Measurements from ENCODE around the gene PRELID3B.

PRELID3B gene

DNA sequence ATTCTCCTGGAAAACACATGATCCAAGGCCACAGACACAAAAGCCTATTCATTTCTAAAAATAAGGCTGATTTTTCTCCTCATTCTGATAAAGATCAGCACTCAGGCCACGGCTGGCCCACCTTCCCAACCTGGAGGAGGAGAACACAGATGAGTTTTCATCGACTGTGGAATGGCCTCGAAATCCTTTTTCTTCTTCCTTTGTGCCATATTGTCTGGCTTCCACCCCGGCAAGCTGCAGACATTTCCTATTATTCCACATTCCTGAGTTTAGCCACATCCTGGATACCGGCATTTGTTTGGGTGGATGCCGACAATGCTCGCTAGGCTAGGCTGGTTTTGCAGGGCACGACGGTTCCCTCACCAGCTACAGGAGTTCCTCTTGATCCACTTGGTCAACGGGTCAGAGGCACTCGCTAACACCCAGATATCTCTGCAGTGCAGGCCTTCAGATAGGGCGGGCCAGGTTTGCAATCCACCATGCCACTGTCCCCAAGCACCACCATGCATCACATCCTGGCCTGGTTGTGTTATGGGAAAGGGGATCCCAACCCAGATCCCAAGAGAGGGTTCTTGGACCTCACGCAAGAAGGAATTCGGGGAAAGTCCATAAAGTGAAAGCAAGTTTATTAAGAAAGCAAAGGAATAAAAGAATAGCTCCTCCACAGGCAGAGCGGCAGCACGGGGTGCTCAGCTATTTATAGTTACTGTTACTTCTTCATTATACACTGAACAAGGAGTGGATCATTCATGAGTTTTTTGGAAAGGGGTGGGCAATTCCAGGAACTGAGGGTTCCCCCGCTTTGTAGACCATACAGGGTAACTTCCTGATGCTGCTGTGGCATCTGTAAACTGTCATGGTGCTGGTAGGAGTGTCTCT, 31.4 kb downstream of the PRELID3B start:
- TF ChIP-seq, protein P1, sequence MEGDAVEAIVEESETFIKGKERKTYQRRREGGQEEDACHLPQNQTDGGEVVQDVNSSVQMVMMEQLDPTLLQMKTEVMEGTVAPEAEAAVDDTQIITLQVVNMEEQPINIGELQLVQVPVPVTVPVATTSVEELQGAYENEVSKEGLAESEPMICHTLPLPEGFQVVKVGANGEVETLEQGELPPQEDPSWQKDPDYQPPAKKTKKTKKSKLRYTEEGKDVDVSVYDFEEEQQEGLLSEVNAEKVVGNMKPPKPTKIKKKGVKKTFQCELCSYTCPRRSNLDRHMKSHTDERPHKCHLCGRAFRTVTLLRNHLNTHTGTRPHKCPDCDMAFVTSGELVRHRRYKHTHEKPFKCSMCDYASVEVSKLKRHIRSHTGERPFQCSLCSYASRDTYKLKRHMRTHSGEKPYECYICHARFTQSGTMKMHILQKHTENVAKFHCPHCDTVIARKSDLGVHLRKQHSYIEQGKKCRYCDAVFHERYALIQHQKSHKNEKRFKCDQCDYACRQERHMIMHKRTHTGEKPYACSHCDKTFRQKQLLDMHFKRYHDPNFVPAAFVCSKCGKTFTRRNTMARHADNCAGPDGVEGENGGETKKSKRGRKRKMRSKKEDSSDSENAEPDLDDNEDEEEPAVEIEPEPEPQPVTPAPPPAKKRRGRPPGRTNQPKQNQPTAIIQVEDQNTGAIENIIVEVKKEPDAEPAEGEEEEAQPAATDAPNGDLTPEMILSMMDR (IDR thresholded peaks at IDR 0.05), result no peak

DNA sequence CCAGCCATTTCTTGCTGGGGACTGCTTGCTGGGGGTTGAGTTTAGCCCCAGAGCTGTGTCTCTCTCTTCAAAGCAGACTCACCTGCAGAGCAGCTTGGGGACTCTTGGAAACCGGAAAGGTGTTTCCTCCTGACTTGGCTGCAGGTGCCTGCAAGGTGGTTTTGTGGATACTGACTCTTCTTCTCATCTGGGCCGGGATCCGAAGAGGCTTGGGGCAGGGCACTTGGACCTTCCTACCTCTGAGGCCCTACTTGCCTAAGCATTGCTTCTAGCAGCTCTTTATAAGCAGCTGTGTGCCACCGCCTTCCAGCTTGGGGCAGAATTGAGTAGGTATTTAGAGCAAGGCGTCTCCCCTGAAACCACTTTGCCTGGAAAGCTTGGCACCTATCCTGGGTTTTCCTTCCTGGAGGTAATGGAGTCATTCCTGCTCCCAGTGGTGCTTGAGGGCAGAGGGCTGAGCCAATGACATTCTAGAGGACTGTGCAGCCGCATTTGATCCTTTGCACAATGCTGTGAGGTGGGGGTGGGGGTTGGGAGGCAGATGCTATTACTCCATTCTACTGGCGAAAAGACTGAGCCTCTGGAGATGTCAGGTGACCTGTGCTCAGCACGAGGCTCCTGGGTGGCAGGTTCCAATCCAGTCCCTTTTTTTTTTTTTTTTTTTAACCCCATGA, 32.1 kb downstream of the PRELID3B start:
- TF ChIP-seq, protein P1 (IDR thresholded peaks at IDR 0.05), result no peak

DNA sequence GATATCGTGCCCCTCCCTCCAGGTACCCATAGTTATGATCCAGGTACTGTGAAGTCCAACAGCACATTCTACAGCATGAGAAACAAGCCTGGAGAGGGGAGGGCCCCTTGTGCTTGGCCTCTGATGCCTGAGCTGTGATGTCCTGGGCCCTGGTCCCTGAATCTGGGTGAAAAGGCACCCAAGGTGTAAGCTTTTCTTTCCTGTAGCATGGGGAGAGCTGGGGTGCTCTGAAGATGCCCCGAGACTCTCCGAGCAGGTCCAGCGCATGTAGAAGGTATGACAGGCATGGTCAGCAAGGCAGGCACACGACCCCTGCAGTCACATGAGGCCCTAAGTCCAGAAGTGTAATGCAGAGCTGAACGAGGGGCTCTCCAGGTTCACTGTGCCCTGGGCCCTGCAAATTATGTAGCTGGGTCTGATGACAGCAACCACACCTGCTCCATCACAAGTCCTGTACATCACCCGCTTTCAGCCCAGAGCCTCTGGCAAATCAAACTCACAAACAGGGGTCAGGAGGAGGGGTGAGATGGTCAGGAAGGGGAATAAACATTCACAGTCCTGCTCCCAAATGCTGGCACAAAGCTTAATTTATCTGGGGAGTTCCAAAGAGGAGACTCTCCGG, 33.8 kb downstream of the PRELID3B start:
- TF ChIP-seq, protein P1 (IDR thresholded peaks at IDR 0.05), result no peak

DNA sequence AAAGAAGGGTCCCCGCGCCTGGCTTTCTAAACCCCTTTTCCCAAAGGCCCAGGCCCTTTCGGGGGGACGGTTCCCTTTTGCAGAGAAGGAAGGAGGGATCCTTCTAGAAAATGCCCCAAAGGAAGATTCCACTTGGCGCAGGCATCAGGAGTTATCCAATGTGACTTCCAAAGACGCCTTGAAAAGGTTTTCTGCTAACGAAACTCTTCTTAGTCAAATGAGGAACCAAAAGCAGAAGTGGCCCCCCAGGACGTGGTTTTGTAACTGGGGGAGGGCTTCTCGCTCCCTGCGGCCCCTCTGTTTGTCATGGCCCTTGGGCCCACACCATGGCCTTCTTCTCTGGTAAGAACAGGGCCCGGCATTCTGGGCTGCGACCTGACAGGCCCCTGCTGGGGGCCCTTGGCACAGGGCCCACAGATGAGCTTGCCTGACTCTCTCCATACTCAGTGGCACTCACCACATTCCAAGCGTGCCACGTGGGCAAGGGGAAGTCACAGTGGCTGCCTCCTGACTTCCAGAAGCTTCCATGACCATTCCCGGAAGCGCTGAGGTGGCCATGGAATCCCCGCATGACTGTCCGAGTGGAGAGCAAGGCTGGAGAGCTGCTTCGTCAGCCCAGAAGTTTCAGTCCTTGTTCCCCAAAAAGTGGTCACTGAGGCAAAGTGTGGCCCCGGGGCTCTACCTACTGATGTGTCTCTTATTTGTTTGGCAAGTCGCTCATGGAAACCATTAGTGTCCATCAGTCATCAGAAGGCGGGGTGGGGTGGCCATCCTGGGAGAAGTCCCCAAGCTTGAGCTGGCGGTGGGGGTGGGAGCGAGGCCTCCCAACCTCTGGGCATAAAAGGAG, 34.7 kb downstream of the PRELID3B start:
- TF ChIP-seq, protein P1 (IDR thresholded peaks at IDR 0.05), result no peak

DNA sequence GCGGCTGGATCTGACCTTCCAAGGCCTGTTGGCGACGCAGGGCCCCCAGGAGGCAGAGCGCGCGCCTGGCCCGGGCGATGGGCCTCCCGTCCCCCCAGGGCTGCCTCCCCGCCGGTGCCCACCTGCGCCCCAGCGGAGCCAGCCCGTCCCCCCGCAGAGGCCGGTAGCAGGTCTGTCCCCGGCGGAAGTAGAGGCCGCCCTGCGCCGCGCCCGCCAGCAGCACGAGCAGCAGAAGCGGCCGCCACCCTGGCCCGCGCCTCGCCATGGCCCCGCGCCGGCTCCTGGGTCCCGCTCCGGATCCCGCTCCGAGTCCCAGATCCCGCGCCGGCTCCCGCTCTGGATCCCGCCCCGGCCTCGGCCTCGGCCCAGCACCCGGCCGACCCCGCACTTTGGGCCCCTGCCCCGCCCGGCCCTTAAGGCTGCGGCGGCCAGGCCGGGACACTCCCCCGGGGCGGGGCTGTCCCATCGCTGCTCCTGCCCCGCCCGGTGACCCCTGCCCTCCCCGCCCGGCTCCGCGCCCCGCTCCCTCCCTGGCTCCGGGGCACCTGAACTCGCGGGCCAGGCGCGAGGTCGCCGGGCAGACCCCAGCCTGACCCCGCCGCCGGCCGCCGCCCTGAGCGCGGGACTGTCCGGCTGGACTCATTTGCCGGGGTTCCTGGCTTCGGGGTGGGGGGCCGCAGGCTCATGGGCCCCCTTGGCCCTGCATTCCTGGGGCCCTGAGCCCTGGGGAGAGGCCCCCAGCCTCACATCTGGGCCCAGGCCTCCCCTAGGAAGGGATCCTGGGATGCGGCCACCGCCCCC, 35.5 kb downstream of the PRELID3B start, which contains the start of gene CTSZ:
Gene CTSZ, minus strand, starts transcription at position 391 of the 801 bp plus-strand sequence. Its CDS starts 126 bp downstream, at position 265.
- TF ChIP-seq, protein P1 (IDR thresholded peaks at IDR 0.05), result no peak

DNA sequence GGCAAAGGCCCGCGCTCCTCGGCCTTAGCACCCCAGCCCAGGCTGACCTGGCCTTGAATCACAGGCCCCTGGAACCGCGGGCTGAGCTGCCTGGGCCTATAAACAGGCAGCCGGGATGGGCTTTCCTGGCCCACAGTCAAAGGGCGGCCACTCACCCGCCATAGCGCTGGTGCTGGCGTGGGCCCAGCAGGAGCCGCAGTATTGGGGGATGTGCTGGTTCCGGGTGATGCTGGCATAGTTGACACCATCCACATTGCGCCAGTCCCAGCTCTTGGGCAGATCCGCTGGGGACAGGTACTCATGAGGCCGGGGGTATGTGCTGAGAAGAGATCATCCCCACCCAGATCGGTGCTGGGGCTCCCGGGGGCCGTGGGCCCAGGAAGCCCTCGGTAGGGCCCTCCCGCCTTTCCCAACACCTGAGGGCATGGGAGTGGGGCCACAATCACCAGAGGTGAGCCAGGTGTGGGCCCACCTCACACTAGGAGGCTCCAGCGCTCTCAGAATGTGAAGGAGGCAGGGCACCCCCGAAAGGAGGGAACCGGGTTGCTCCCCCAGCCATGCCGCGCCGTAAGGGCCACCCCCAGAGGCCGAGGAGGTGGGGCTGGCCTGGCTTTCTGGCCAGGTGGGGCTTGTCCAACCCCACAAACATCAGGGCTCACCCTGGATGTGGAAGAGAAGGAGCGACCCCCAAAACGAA, 36.3 kb downstream of the PRELID3B start:
- TF ChIP-seq, protein P1 (IDR thresholded peaks at IDR 0.05), result no peak
